Brain microvascular endothelial cell (primary cell): ENCODE results near the gene SYNE3.

Experiments
- DNase-seq: peaks from one replicate; pipeline ENCODE4 v3.0.0-alpha.2; 2020
- H3K27ac ChIP-seq: fragments of 250-450 bp; sonication (Bioruptor Pico); 2 replicates; pipeline ENCODE4 v1.5.1; 2020; ENCODE audit warnings: mild to moderate bottlenecking, moderate library complexity
- H3K27me3 ChIP-seq: fragments of 250-450 bp; sonication (Bioruptor Pico); replicated peaks from 2 replicates; pipeline ENCODE4 v1.5.1; 2020; ENCODE audit warnings: mild to moderate bottlenecking
- H3K36me3 ChIP-seq: fragments of 250-450 bp; sonication (Bioruptor Pico); replicated peaks from 2 replicates; pipeline ENCODE4 v1.5.1; 2020; ENCODE audit warnings: mild to moderate bottlenecking
- H3K4me3 ChIP-seq: 2 replicates; pipeline ENCODE4 v1.5.1; 2011; ENCODE audit warnings: low read depth, mild to moderate bottlenecking, control low read depth, low read length, moderate library complexity
- CTCF ChIP-seq: IDR thresholded peaks from 2 replicates; pipeline ENCODE4 v1.5.1; 2011; ENCODE audit warnings: low read depth, mild to moderate bottlenecking, moderate library complexity, low read length, control low read depth, inconsistent platforms; ENCODE audit errors: missing control alignments
- in situ Hi-C: cut with HindIII; loops from 2 replicates; pipeline ENCODE4 v1.10.0; 2017; ENCODE audit warnings: low sequenced_read_pairs, low pct_ligation_motif_present

Gene SYNE3

GRCh38 chr14:95521001-95521400 lies 4.6 kb upstream of the SYNE3 start:
- H3K4me3 ChIP-seq = no peak overlapping the region
- in situ Hi-C loops = no loop called here
- no peak for TF ChIP-seq CTCF
- H3K36me3 ChIP-seq = no peaks in the 10 kb centered on the region
- H3K27ac ChIP-seq = no peak overlapping the region
- no peaks in the 10 kb centered on the region for H3K27me3 ChIP-seq
- no peak for DNase-seq

DNA sequence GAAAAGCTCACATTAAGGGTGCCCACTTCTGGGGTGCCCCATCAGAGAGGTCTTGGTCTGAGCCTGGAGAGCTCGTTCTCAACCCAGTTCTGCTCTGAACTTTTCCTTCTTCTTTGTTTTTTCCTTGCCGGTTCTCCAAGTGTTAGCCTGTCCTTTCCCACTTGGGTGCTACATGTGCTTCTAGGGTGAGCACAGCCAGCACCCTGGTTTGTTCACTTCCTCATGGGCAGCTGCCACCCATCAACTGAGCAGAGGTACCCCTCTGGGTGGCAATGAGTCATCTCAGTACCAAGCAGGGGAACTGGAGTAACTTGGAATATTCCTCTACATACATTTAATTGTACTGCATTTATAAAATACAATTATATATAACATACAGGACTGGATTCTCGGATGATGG lies 3.9 kb upstream of the SYNE3 start:
- Histone ChIP-seq H3K27me3 (no peaks in the 10 kb centered on the region), H3K4me3 (no peak overlapping the region), H3K36me3 (no peaks in the 10 kb centered on the region), H3K27ac (no peak overlapping the region)
- TF ChIP-seq CTCF = no peak
- in situ Hi-C loops = no loop called here
- DNase-seq = no peak

- peak; percentile 59 for DNase-seq
- in situ Hi-C loops = no loop called here
- no peaks in the 10 kb centered on the region for H3K27me3 ChIP-seq
- TF ChIP-seq CTCF = no peak
- H3K4me3 ChIP-seq = no peak overlapping the region
- no peaks in the 10 kb centered on the region for H3K36me3 ChIP-seq
- H3K27ac ChIP-seq = no peak overlapping the region
These were observed 3.2 kb upstream of the SYNE3 start for GRCh38 chr14:95519699-95520098.

DNA sequence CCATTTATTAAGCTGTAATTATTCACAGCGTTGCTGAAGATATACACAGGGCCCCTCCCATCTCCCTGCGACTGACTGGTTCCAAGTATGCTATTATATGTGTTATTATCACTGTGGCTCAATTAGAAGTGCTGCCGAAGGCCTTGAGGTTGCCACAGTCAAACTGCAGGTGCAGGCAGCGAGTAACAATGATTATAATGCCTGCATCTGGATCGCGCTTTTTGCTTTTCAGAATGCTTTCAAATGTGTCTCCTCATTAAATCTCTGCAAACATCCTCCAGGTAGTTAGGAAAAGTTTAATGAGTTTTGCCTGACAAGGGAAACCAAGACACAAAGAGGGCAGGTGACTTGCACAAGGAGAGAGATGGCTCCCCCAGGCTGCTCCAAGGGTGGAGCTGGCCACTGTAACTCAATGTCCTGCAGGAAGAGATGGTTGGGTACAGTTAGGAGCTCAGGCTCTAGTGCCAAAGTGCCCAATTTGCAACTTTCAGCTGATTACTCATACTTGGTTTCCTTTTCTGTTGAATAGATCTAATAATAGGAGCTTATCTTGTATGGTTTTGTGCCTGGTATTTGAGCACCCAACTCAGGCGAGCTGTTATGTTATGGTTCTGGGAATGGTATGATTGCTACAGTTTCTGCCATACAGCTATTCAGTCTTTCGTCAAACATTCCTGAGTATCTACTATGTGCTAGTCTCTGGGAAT lies 1.7 kb upstream of the SYNE3 start:
- H3K4me3 ChIP-seq = no peak overlapping the region
- no peaks in the 10 kb centered on the region for H3K27me3 ChIP-seq
- no peaks in the 10 kb centered on the region for H3K36me3 ChIP-seq
- peak overlapping the region; percentile 27 for H3K27ac ChIP-seq
- in situ Hi-C loops = no loop called here
- DNase-seq = peak; percentile 68
- no peak for TF ChIP-seq CTCF

DNA sequence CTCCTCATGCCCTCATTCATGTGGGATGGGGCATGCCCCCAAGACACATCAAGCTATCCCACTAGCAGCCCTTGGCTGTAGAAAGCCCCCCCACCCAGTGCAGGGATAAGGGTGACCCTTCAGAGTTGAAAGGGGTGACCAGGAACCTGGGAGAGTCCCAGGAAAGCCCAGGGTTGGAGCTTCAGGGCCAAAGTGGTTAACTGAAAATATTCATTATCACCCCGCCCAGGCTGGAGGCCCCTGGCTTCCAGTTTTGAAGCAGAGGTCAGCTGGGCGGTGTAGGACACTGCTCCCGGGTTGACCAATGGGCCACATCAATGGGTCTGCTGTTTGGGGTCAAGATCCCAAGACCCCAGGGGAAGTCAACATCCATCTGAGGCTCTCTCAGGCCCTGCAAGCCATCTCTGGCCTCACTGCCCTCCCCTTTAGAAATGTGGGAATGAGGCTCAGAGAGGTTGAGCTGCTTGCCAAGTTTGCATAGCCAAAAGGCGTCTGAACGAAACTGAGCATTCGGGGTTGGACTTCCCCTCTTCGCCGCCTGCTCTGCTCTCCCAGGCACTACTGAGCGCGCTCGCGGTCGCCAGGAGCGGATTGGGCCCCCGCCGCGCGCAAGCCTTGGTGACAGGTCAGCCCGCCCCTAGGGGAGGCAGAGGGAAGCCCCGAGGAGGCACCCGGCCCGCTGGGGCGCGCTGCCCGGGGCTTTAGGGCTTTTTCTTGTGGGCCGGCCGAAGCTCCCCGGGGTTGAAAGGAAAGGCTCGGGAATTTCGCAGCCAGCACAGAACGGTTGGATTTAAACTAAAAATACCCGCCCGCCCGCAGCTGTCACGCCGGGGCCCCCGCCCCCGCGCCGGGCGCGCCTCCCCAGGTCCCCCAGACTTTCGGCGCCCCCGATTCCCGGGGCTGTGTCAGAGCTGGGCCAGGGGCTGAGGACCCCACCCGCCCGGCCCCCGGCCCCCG lies 576 bp downstream of the SYNE3 start:
- in situ Hi-C loops = no loop called here
- H3K27me3 ChIP-seq = no peaks in the 10 kb centered on the region
- TF ChIP-seq CTCF = peak; percentile 48
- no peak overlapping the region for H3K27ac ChIP-seq
- no peaks in the 10 kb centered on the region for H3K36me3 ChIP-seq
- H3K4me3 ChIP-seq = peak overlapping the region; percentile 56
- DNase-seq = no peak
